Heart left ventricle (tissue), 13 donors: ENCODE measurements around the gene B3GNT7.

ENCODE experiments used
- CTCF ChIP-seq, 12 donors: fragments of 200-600 bp; sonication (generic) in 4 of 12; IDR thresholded peaks; one replicate each; pipeline versions ENCODE4 v1.5.0 to v1.8.0; 2018 to 2022; ENCODE audit warnings: antibody characterized with exemption in 12 of 12, mild to moderate bottlenecking in 5 of 12
- POLR2A ChIP-seq, 2 donors: fragments of 450-650 bp; IDR thresholded peaks; one replicate each; pipeline ENCODE4 v1.6.1; 2017; ENCODE audit warnings: antibody characterized with exemption in 2 of 2, mild to moderate bottlenecking in 2 of 2, moderate library complexity in 2 of 2
- donor health status: ischemic (EF 13 %, LVEDD 7.1; RV severe dilation, severe dysfunction).
- donor health status: DM: no; HTN: yes; CAD: no.
- donor health status: DM: no; HTN: no; CAD: no.
- donor health status: ischemic (EF 25% LVEDD 6.9; RV normal size, moderate dysfunction).
- donor health status: ischemic (EF 25% LVEDD 5.7; RV mildly dilated, moderate dysfunction).
- donor health status: ischemic (EF 35%, LVEDD 5.7; RV mildly dilated, moderate dysfunction).
- donor health status: nonischemic (EF 11% LVEDD 7.7; RV severe dilation, severe dysfunction).
- donor health status: DM: yes; HTN: yes; CAD: no.
- donor health status: PGD.
- donor health status: ischemic (EF 29% LVEDD 5.4; RV normal size, mild dysfunction).
- donor health status: nonischemic (EF 23%, LVEDD 6.1; RV moderate dilation, normal function).

GRCh38 chr2:231397928-231398294, 2.4 kb downstream of the B3GNT7 start:
- TF ChIP-seq CTCF (IDR thresholded peaks at IDR 0.05) (no peak), POLR2A (IDR thresholded peaks at IDR 0.05) (no peak)
